HAP-1 (cell line): ENCODE measurements around the gene ADAMTS17.

Source experiments
- DNase-seq, 2 experiments: peaks; one replicate each; pipeline ENCODE4 v3.0.0-alpha.2; 2016 to 2020; ENCODE audit warnings: low spot score in 2 of 2
- H3K27me3 ChIP-seq: fragments of 250-450 bp; sonication (Bioruptor Pico); 2 replicates; pipeline ENCODE4 v1.5.1; 2020; ENCODE audit warnings: low read depth, mild to moderate bottlenecking, moderate library complexity
- H3K36me3 ChIP-seq: fragments of 250-450 bp; sonication (Bioruptor Pico); replicated peaks from 2 replicates; pipeline ENCODE4 v1.5.1; 2020; ENCODE audit warnings: mild to moderate bottlenecking
- H3K4me1 ChIP-seq: fragments of 250-450 bp; sonication (Bioruptor Pico); 2 replicates; pipeline ENCODE4 v1.5.1; 2020; ENCODE audit warnings: mild to moderate bottlenecking
- H3K4me3 ChIP-seq: fragments of 250-450 bp; sonication (Bioruptor Pico); 2 replicates; pipeline ENCODE4 v1.5.1; 2020; ENCODE audit warnings: mild to moderate bottlenecking, moderate library complexity
- H3K9me3 ChIP-seq: fragments of 250-450 bp; sonication (Bioruptor Pico); 2 replicates; pipeline ENCODE4 v1.5.1; 2020; ENCODE audit warnings: mild to moderate bottlenecking, moderate library complexity
- in situ Hi-C: fragments of 300-500 bp; cut with MboI; formaldehyde crosslinking; loops from 3 replicates; pipeline ENCODE4 v1.14.3; 2020; ENCODE audit warnings: low sequenced_read_pairs, inconsistent platforms, mixed read lengths

Gene ADAMTS17

DNA sequence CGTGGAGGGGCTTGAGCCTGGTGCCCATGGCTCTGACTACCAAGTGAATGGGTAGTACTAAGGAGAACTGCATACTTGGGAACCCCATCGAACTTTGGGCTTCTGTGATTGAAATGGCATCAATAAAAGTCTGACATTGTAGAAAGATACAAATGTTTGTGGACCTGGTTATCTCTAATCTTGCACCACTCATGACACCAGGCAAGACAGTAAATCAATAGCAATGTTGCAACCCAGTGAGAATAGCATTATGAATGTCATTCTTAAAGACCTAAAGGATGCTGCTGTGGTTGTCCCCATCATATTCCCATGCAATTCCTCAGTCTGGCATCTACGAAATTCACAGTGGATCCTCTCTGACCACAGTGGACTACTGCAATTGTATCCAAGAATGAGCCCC, 375.0 kb downstream of the ADAMTS17 start:
- DNase-seq = no peak
- Histone ChIP-seq H3K4me1 (no peaks in the 10 kb centered on the region), H3K4me3 (no peak overlapping the region), H3K9me3 (no peaks in the 10 kb centered on the region), H3K27me3 (no peaks in the 10 kb centered on the region), H3K36me3 (no peaks in the 10 kb centered on the region)
- in situ Hi-C loops = no loop called here

DNA sequence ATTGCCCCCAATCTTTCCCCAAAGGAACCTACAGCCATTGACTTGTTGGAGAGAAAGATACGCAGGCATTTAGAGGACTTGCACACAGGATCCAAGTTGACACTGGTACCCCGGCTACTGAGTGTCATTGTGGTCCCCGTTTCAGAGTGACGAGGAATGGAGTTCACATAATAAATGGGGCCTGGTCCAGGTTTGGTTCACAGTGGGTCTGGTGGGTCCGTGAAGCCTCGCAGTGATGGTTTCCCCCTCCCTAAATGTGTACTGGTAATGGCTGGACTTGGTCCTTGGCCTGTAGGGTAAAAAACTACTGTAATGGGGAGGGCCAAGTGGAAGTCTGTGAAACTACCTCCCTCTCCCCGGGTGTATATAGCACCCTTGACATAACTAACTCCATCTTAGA, 376.4 kb downstream of the ADAMTS17 start:
- no peaks in the 10 kb centered on the region for H3K9me3 ChIP-seq
- no peaks in the 10 kb centered on the region for H3K27me3 ChIP-seq
- H3K4me3 ChIP-seq = no peak overlapping the region
- in situ Hi-C loops = no loop called here
- no peak for DNase-seq
- no peaks in the 10 kb centered on the region for H3K4me1 ChIP-seq
- no peaks in the 10 kb centered on the region for H3K36me3 ChIP-seq

DNA sequence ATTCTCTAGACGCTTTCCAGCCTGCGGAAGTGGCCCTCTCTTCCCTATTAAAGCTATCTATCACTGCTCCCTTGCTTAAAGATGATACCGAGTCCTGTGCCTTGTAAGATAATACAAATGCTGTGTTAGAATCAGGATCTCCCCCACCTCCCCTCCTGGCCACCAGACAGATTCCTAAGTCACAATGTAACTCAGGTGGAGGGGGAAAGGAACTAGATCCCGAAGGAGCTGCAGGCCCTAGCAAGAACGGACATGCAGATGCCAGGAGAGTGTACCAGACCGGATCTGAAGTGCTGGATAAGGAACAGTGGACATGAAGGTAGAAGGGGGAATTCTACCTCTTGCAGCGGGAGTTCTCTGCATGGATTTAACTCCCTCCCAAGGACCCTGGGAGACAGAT, 377.8 kb downstream of the ADAMTS17 start:
- H3K4me1 ChIP-seq = no peaks in the 10 kb centered on the region
- H3K27me3 ChIP-seq = no peaks in the 10 kb centered on the region
- no peaks in the 10 kb centered on the region for H3K36me3 ChIP-seq
- no peaks in the 10 kb centered on the region for H3K9me3 ChIP-seq
- no peak for DNase-seq
- no peak overlapping the region for H3K4me3 ChIP-seq
- in situ Hi-C loops = no loop called here

DNA sequence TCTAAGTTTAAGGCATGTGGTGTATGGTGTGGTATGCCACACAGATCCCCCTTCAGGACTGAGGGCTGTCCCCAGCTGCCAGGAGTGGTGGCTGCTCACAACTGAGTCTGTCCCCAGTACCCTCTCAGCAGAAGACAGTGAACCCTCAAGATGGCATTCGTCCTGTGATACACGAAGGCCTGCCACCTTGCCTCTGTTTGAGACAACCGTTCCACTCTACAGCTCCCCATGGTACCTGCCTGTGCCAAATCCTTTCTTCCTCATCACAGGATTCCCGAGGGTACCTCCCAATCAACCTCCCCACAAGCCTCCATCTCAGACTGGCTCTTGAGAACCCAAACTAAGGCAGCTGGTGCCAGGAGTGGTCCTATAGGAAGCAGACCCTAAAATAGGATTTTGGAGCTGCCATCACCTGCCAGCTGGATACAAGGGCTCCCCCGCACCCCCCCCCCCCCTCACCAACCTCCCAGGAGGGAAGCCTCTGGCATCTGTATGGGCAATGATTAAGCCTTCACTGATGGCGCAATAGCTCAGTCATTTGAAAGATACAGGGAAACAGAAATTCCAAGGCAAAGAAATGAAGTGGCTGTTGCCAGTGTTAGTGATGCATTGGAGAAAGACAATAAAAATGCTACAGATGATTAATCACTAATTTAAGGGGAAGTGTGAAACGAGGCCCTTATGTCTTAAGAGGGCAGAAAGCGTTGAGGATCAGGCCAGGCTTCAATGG, 378.5 kb downstream of the ADAMTS17 start:
- in situ Hi-C loops = no loop called here
- no peak for DNase-seq

DNA sequence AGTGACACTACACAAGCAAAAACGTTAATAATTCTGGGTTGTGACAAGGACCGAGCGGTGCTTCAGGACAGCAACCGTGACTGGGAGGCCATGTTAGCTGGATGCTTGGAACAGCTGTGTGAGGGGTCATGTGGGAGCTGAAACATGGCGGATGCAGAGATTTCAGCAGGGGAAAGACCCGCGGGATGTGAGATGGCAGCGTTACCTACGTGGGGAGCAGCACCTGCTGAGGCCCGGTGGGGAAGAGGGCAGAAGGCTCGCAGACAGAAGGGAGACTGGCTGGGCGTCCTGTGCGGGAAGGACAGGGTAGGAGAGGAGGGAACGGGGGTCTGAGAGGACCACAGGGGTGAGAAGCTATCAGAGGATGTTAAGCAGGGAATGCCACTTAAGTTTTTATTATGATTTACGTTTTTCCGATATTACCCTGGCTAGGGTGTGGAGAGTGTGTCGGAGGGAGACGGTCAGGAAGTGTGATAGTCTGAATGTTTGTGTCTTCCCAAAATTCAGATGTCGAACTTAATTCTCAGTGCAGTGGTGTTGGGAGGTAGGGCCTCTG, 379.7 kb downstream of the ADAMTS17 start:
- H3K4me3 ChIP-seq = no peak overlapping the region
- H3K4me1 ChIP-seq = no peaks in the 10 kb centered on the region
- no peaks in the 10 kb centered on the region for H3K9me3 ChIP-seq
- in situ Hi-C loops = no loop called here
- H3K27me3 ChIP-seq = no peaks in the 10 kb centered on the region
- no peak for DNase-seq
- H3K36me3 ChIP-seq = no peaks in the 10 kb centered on the region

More for the DNA sequence above, 378.5 kb downstream of the ADAMTS17 start:
- Histone ChIP-seq H3K9me3 (no peaks in the 10 kb centered on the region), H3K36me3 (no peaks in the 10 kb centered on the region), H3K4me1 (no peaks in the 10 kb centered on the region), H3K27me3 (no peaks in the 10 kb centered on the region), H3K4me3 (no peak overlapping the region)

DNA sequence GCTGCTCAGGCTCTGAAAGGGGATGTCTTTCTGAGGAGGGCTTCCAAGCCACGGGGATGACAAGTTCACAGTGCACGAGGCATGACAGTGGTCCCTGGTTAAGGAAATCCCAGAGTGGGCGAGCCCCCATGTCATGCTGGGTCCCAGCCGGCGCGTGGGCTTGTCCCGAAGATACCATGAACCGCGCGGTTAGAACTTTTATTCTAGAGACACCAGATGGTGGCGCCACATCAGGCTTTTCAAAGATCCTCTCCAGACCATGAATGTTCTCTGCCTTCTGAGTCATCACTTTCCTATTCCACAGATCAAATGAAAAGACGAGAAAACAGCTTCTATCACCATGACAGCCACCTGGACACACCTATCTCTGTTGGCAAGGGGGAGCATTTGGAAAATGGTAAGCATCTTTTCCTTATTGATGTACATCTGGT, 380.7 kb downstream of the ADAMTS17 start:
- no peak for DNase-seq
- Histone ChIP-seq H3K4me1 (no peaks in the 10 kb centered on the region), H3K9me3 (no peaks in the 10 kb centered on the region), H3K4me3 (no peak overlapping the region), H3K36me3 (no peaks in the 10 kb centered on the region), H3K27me3 (no peaks in the 10 kb centered on the region)
- in situ Hi-C loops = no loop called here

DNA sequence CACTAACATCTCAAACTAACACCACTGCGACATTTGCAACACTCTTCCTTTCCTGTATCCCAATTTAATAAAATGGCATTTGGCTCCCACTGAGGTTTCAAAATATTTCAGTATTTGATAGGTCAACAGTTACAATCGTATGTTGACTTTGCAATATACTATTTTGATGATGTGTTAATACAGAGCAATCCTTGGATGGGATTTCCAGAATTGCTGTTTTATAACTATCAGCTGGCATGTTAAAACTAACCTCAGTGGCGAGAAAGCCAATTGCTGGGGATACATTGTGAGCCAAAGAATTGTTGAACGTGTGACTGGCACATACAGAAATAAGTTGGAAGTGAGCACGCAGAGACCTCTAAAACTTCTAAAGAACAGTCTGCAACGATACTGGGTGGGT, 382.4 kb downstream of the ADAMTS17 start:
- Histone ChIP-seq H3K4me1 (no peaks in the 10 kb centered on the region), H3K4me3 (no peak overlapping the region), H3K9me3 (no peaks in the 10 kb centered on the region), H3K27me3 (no peaks in the 10 kb centered on the region), H3K36me3 (no peaks in the 10 kb centered on the region)
- DNase-seq = no peak
- in situ Hi-C loops = no loop called here

DNA sequence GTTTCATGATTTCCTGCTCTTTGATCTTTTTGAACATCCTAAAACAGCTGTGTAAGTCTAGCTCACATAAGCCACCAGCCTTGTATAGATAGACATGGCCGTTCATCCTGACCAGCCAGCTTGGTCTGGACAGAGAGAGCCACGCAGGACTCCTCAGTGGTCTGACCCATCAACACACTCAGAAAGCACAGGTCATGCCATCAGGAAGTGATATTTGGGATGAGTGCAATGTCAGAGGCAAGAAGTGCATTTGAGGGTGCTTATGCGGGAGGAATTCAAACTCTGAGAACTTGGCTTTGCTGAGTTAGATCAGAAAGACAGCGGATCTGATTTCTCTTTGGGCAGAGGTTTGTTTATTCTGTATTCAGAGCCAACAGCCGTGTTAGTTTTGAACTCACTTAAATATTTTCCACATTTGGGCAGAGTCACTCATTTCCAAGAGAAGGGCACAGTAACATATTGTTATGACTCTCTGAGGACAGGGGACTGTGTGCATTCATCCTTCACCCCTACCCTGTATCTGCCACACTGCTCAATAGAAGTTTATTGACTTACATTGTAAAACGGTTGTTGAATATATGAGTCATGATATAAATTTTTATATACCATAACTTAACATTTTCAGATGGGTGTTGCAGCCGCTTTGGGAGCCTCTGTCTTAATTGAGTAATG, 383.2 kb downstream of the ADAMTS17 start:
- H3K4me1 ChIP-seq = no peaks in the 10 kb centered on the region
- in situ Hi-C loops = no loop called here
- H3K9me3 ChIP-seq = no peaks in the 10 kb centered on the region
- DNase-seq = no peak
- H3K36me3 ChIP-seq = no peaks in the 10 kb centered on the region
- H3K4me3 ChIP-seq = no peak overlapping the region
- H3K27me3 ChIP-seq = no peaks in the 10 kb centered on the region

DNA sequence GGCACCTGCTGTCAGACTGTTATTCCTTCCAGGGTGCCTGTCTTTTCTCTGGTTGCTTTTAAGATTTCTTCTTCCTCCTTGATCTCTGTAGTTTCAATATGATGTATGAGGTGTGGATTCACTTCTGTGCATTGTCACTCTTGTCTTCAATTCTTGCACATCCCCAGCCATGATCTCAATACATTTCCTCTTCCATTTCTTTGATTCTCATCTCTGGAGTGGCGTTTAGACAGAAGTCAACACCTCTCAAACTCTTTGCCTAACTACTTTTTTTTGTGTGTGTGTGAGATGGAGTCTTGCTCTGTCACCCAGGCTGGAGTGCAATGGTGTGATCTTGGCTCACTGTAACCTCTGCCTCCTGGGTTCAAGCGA, 384.1 kb downstream of the ADAMTS17 start:
- in situ Hi-C loops = no loop called here
- no peaks in the 10 kb centered on the region for H3K4me1 ChIP-seq
- DNase-seq = no peak

DNA sequence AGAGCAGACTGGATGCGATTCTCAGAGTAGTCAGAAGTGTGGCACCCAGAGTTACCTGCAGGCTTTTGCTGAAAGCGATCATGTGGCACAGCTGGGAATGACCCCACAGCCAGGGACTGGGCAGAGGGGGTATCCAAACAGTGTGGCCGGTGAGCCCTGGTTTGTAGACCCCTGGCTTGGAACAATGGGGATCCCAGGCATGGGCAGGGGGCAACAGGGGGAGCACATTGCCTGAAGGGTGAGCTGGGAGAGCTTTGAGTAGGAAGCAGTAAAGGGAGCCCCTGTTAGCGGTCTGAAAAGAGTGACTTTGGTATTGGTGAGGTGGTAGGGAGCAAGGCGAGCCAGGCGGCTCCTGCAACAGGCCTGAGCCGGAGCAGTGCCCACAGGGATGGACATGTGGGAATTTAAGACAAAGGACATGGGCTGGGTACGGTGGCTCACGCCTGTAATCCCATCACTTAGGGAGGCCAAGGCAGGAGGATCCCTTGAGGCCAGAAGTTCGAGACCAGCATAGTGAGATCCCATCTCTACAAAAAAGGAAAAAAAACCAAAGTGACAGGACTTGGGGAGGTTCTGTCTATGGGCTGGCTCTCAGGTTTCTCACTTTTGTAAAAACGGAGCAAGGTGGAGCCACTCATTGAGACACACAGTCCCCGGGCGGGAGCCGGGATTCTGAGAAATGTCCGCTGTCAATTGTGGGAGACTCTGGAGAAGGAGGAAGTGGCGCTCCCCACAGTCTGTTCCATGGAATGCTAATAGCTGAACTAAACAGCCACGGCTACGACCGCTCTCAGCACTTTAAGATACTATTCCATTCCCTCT, 384.7 kb downstream of the ADAMTS17 start:
- H3K36me3 ChIP-seq = no peaks in the 10 kb centered on the region
- in situ Hi-C loops = no loop called here
- H3K27me3 ChIP-seq = no peaks in the 10 kb centered on the region
- H3K4me3 ChIP-seq = no peak overlapping the region
- H3K4me1 ChIP-seq = no peaks in the 10 kb centered on the region
- DNase-seq = no peak
- H3K9me3 ChIP-seq = no peaks in the 10 kb centered on the region

More for the DNA sequence above, 384.1 kb downstream of the ADAMTS17 start:
- Histone ChIP-seq H3K36me3 (no peaks in the 10 kb centered on the region), H3K4me3 (no peak overlapping the region), H3K9me3 (no peaks in the 10 kb centered on the region), H3K27me3 (no peaks in the 10 kb centered on the region)

DNA sequence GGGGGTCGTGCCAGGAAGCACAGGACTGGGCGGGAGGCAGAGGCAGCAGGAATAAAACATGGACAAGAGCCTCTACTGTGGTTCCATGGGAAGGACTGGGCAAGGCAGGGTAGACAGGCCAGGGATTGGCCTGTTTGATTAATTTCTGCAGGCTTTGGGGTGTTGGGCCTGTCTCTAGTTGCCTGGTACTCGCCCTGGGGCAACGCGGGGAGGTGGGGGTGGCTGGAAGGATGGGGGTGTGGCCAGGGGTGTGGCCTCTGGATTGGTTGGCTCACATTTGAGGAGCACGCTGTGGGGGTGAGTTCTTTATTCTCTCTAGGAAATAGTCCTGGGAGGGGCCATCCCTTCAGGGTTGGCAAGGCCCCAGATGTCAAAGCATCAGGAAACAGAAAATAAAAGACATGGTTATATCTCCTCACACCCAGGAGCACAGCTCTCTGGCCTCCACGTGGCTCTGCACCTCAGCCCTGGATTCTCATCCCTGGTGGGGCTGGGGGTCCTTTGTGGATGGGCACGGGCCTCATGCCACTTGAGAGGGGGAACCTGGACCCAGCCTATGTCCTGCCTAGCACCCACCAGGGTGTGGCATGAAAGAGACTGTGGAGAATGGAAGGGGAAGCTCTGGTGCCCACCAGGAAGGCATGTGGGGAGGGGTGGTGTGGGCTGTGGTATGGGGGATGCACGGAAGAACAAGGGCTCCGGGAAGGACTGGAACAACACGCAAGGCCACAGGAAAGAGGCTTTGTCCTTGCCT, 385.6 kb downstream of the ADAMTS17 start:
- Histone ChIP-seq H3K4me1 (no peaks in the 10 kb centered on the region), H3K9me3 (no peaks in the 10 kb centered on the region), H3K36me3 (no peaks in the 10 kb centered on the region), H3K27me3 (no peaks in the 10 kb centered on the region), H3K4me3 (no peak overlapping the region)
- DNase-seq = no peak
- in situ Hi-C loops = no loop called here

DNA sequence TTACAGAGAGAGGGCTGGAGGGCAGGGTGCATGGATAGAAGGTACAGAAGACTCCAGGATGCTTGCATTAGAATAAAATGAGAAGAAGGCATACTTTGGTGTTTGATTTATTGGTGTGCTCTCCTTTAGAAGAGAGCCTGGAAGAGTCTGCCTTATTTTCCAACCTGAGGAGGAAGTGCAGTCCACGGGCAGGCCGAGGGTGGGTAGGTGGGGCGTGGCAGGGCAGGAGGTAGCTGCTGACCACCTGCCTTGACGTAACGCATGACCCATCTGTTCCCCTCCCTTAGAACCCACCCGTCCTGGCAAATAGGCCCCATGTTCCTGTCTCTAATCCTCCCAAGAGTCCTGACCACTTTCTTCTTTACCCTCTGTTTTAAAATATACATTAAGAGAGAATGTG, 386.2 kb downstream of the ADAMTS17 start:
- in situ Hi-C loops = no loop called here
- no peak overlapping the region for H3K4me3 ChIP-seq
- no peak for DNase-seq
- no peaks in the 10 kb centered on the region for H3K9me3 ChIP-seq
- H3K4me1 ChIP-seq = no peaks in the 10 kb centered on the region
- H3K36me3 ChIP-seq = no peaks in the 10 kb centered on the region
- H3K27me3 ChIP-seq = no peaks in the 10 kb centered on the region

DNA sequence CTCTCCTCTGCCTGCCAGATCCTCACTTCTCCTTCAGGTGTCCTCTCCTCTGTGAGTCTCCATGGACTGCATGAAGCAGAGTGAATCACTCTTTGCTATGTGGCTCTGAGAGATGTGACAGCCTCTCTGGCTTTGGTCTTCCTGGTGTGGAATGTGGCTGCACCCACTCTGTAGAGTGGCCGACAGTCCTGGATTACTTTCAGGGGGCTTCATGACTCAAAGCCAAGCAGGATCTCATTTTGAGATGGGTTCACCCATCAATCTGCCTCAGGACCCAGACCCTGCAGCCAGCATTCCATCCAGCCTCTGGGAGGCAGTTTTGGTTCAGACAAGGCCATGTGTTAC, 386.6 kb downstream of the ADAMTS17 start:
- H3K9me3 ChIP-seq = no peaks in the 10 kb centered on the region
- no peak overlapping the region for H3K4me3 ChIP-seq
- H3K36me3 ChIP-seq = no peaks in the 10 kb centered on the region
- DNase-seq = no peak
- no peaks in the 10 kb centered on the region for H3K27me3 ChIP-seq
- H3K4me1 ChIP-seq = no peaks in the 10 kb centered on the region
- in situ Hi-C loops = no loop called here
